Endothelial cell of umbilical vein (primary cell): ENCODE measurements around the gene ADARB2. TPM values are rescaled to one million over a fixed set of nuclear protein-coding genes. Genes with fewer than 3 reads are reported as not detected.

ENCODE experiments used
- BruUV-seq: library from RNA; stranded (reverse); fragments of 400-500 nt; replicated peaks from 2 replicates; lab custom pipeline; 2021; lab: Mats Ljungman, UMichigan
- CTCF ChIA-PET: fragments of 300-600, 350-600 bp; sonication (Branson Sonifier 250); formaldehyde crosslinking; loops from one replicate; lab custom pipeline; 2021; ENCODE audit warnings: antibody characterized with exemption, inconsistent platforms; lab: Charles Lee
- POLR2A ChIA-PET: fragments of 300-600, 350-600 bp; sonication (Branson Sonifier 250); formaldehyde crosslinking; loops from one replicate; lab custom pipeline; 2021; ENCODE audit warnings: antibody characterized with exemption, inconsistent platforms; lab: Charles Lee
- DNase-seq: peaks from one replicate; pipeline ENCODE4 v3.0.0-alpha.2; 2011; ENCODE audit warnings: low read depth, low spot score
- FAIRE-seq: peaks from 2 replicates; lab custom pipeline; 2011; peaks lifted over from hg19 to GRCh38; lab: Jason Lieb, UNC
- H2AFZ ChIP-seq: 2 replicates; pipeline ENCODE4 v1.6.0; 2012; ENCODE audit warnings: low read depth, low read length, control low read depth, inconsistent platforms
- H3K27ac ChIP-seq: 2 replicates; pipeline ENCODE4 v1.5.1; 2011; ENCODE audit warnings: low read depth, mild to moderate bottlenecking, control low read depth, low read length, moderate library complexity; ENCODE audit not compliant: insufficient read depth
- H3K27me3 ChIP-seq, 2 experiments: 2 replicates each; pipeline versions ENCODE4 v1.6.0 to v1.6.1; 2011; ENCODE audit warnings: low read length in 2 of 2, mixed read lengths in 1 of 2; ENCODE audit not compliant: control insufficient read depth in 2 of 2, insufficient read depth in 2 of 2
- H3K36me3 ChIP-seq, 2 experiments: 2 replicates in 1 of 2; 3 replicates in 1 of 2; pipeline ENCODE4 v1.5.1; 2011; ENCODE audit warnings: low read length in 2 of 2, mild to moderate bottlenecking in 1 of 2, moderate library complexity in 1 of 2; ENCODE audit not compliant: control insufficient read depth in 2 of 2, insufficient read depth in 2 of 2; ENCODE audit errors: extremely low read depth in 1 of 2
- H3K4me1 ChIP-seq: 3 replicates; pipeline ENCODE4 v1.5.1; 2011; ENCODE audit warnings: mild to moderate bottlenecking, low read length; ENCODE audit not compliant: control insufficient read depth, insufficient read depth; ENCODE audit errors: extremely low read depth
- H3K4me2 ChIP-seq: 2 replicates; pipeline ENCODE4 v1.6.1; 2011; ENCODE audit warnings: low read length, control low read depth, mixed read lengths; ENCODE audit not compliant: insufficient read depth
- H3K4me3 ChIP-seq, 3 experiments: fragments of 200-600 bp in 1 of 3; sonication (generic), shearing (Covaris generic) in 1 of 3; replicated peaks in 1 of 3; 2 replicates each; pipeline ENCODE4 v1.5.1; 2011 to 2016; ENCODE audit warnings: control low read depth in 3 of 3, low read length in 3 of 3, mild to moderate bottlenecking in 2 of 3, inconsistent platforms in 1 of 3, low read depth in 1 of 3, moderate library complexity in 1 of 3; ENCODE audit not compliant: insufficient read depth in 1 of 3
- H3K79me2 ChIP-seq: 2 replicates; pipeline ENCODE4 v1.6.0; 2012; ENCODE audit warnings: low read length, inconsistent platforms; ENCODE audit not compliant: control insufficient read depth, insufficient read depth
- H3K9ac ChIP-seq: replicated peaks from 2 replicates; pipeline ENCODE3; 2011; ENCODE audit warnings: low read length, control low read depth; ENCODE audit not compliant: insufficient read depth; ENCODE audit errors: extremely low read depth
- H3K9me1 ChIP-seq: replicated peaks from 3 replicates; pipeline ENCODE4 v1.6.0; 2011; ENCODE audit warnings: mild to moderate bottlenecking, low read length; ENCODE audit not compliant: control insufficient read depth, insufficient read depth; ENCODE audit errors: extremely low read depth
- H3K9me3 ChIP-seq: replicated peaks from 2 replicates; pipeline ENCODE4 v1.5.1; 2012; ENCODE audit warnings: low read length, inconsistent platforms; ENCODE audit not compliant: control insufficient read depth, insufficient read depth
- H4K20me1 ChIP-seq: replicated peaks from 2 replicates; pipeline ENCODE3; 2011; ENCODE audit warnings: mild to moderate bottlenecking, low read length; ENCODE audit not compliant: control insufficient read depth, insufficient read depth; ENCODE audit errors: extremely low read depth
- EZH2 ChIP-seq: IDR thresholded peaks from 2 replicates; pipeline ENCODE4 v1.6.1; 2012; ENCODE audit warnings: borderline replicate concordance, low read depth, mild to moderate bottlenecking, moderate library complexity, low read length, inconsistent platforms; ENCODE audit not compliant: severe bottlenecking
- FOS ChIP-seq: IDR thresholded peaks from 2 replicates; pipeline ENCODE4 v1.6.1; 2011; ENCODE audit warnings: mild to moderate bottlenecking, low read length, moderate library complexity, borderline replicate concordance; ENCODE audit not compliant: insufficient read depth
- GATA2 ChIP-seq: IDR thresholded peaks from 2 replicates; pipeline ENCODE4 v1.7.0; 2011; ENCODE audit warnings: low read depth, mild to moderate bottlenecking, moderate library complexity, mixed read lengths, low read length; ENCODE audit not compliant: insufficient read length, insufficient read depth
- JUN ChIP-seq: IDR thresholded peaks from 2 replicates; pipeline ENCODE4 v1.6.1; 2011; ENCODE audit warnings: borderline replicate concordance, low read depth; ENCODE audit not compliant: insufficient read length, insufficient read depth
- MYC ChIP-seq: IDR thresholded peaks from one replicate; pipeline ENCODE4 v1.6.1; 2011; ENCODE audit warnings: mild to moderate bottlenecking, low read depth, low read length
- POLR2A ChIP-seq: IDR thresholded peaks from 2 replicates; pipeline ENCODE4 v1.6.1; 2012; ENCODE audit warnings: low read depth, mild to moderate bottlenecking, control low read depth, low read length
- POLR2AphosphoS5 ChIP-seq: IDR thresholded peaks from 2 replicates; pipeline ENCODE4 v1.6.1; 2012; ENCODE audit warnings: low read depth, mild to moderate bottlenecking, control low read depth, low read length, moderate library complexity; ENCODE audit not compliant: insufficient read depth
- dilution Hi-C: fragments of 300-500 bp; cut with MboI; formaldehyde crosslinking; loops from one replicate; pipeline ENCODE4 v1.15.0; 2019; ENCODE audit warnings: low sequenced_read_pairs; ENCODE audit not compliant: extremely low pct_ligation_motif_present
- intact Hi-C: fragments of 100-400 bp; cut with micrococcal nuclease; formaldehyde crosslinking; loops from one replicate; pipeline ENCODE4 v1.10.0; 2022
- polyA plus RNA-seq, 4 experiments: library from polyadenylated mRNA; depleted of rRNA in 3 of 4; stranded (reverse) in 3 of 4; unstranded in 1 of 4; fragments of >200 nt; gene quantifications; 2 replicates each; pipeline versions ENCODE4 v1.2.1 to v1.2.3, GENCODE V29; 2011 to 2012; ENCODE audit warnings: missing spikeins in 1 of 4
- total RNA-seq: library from RNA; stranded (reverse); gene quantifications from 2 replicates; pipeline ENCODE4 v1.2.3, GENCODE V29; 2021
- TF ChIP-seq, protein P1 (sequence below): IDR thresholded peaks from 2 replicates; pipeline ENCODE4 v1.6.1; 2011; ENCODE audit not compliant: insufficient read depth, insufficient read length
- TF ChIP-seq, protein P2 (sequence below), 2 donors: IDR thresholded peaks; 1 replicate in 1 of 2; 2 replicates in 1 of 2; pipeline ENCODE4 v1.5.1; 2011; ENCODE audit warnings: low read length in 2 of 2, mild to moderate bottlenecking in 2 of 2, moderate library complexity in 2 of 2, control low read depth in 1 of 2, inconsistent platforms in 1 of 2, low read depth in 1 of 2; ENCODE audit not compliant: insufficient read depth in 1 of 2; ENCODE audit errors: extremely low read depth in 1 of 2

ADARB2 gene
- total and polyA plus RNA-seq, 2 donors (not counting 3 experiments of a cell fraction or from before 2014, with no cell fraction given): not detected

DNA sequence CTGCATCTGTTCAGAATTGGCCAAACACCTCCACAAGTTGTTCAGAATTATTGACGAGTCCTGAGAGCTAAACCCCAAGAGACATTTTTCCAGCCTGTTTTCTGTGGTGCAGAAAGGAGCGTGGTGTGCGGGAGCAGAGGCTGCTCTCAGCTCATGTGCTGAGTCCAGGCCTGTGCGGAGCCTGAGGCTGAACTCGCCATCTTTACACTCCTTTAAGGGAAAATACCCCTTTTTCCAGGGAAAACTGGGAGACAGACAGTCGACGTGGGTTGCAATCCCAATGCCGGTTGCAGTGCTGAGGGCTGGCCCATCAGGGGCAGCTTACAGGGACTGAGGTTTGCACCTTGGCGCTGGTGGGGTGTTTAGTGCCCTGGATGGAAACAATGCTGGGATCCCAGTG is 112.2 kb downstream of the ADARB2 start:
- Histone ChIP-seq H3K27ac (no peak overlapping the region), H3K9me3 (peaks cover 5% of the 10 kb centered on the region), H3K36me3 (no peaks in the 10 kb centered on the region), H3K4me3 (no peak overlapping the region), H3K9ac (no peak overlapping the region), H4K20me1 (no peaks in the 10 kb centered on the region), H3K4me1 (no peaks in the 10 kb centered on the region), H3K4me2 (no peak overlapping the region), H3K79me2 (no peaks in the 10 kb centered on the region), H2AFZ (no peak overlapping the region), H3K9me1 (no peaks in the 10 kb centered on the region), H3K27me3 (no peaks in the 10 kb centered on the region)
- ChIA-PET POLR2A (no interaction called here), CTCF (no interaction called here)
- TF ChIP-seq, protein P1, sequence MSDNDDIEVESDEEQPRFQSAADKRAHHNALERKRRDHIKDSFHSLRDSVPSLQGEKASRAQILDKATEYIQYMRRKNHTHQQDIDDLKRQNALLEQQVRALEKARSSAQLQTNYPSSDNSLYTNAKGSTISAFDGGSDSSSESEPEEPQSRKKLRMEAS: no peak
- TF ChIP-seq MYC (no peak), GATA2 (no peak), FOS (no peak)
- dilution Hi-C loops (no loop called here), intact Hi-C loops (no loop called here)
- no TSS peak for BruUV-seq
- no peak for DNase-seq
- no peak for FAIRE-seq

DNA sequence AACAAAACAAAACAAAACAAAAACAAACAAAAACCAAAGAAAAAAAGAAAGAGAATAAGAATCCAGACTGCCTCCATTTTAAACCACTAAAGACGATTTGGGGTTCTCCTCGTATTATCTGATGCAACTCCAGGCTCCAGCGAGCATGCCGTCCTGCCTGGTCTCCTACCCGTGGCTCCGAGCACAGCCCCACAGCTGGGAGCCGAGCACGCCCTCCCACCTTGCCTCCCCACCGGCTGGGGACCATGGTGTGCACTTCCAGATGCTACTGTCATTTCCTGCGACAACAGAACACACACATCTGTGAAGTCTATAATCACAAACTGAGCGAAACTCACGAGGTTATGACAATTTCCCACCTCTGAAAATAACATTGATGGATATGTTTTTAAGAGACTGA is 113.1 kb downstream of the ADARB2 start:
- dilution Hi-C loops: no loop called here
- intact Hi-C loops: no loop called here
- CTCF ChIA-PET: no interaction called here

More for the DNA sequence above, 113.1 kb downstream of the ADARB2 start:
- Histone ChIP-seq H3K4me1 (no peaks in the 10 kb centered on the region), H3K4me2 (no peak overlapping the region), H3K9me3 (peaks cover 5% of the 10 kb centered on the region), H3K79me2 (no peaks in the 10 kb centered on the region), H3K36me3 (no peaks in the 10 kb centered on the region), H2AFZ (no peak overlapping the region), H3K9ac (no peak overlapping the region), H3K4me3 (no peak overlapping the region), H3K9me1 (no peaks in the 10 kb centered on the region), H4K20me1 (no peaks in the 10 kb centered on the region), H3K27ac (no peak overlapping the region), H3K27me3 (no peaks in the 10 kb centered on the region)
- no TSS peak for BruUV-seq
- DNase-seq (no peak), FAIRE-seq (no peak)
- POLR2A ChIA-PET: no interaction called here
- TF ChIP-seq, protein P1: no peak
- TF ChIP-seq POLR2AphosphoS5 (no peak), FOS (no peak), MYC (no peak), GATA2 (no peak), EZH2 (no peak), JUN (no peak), POLR2A (no peak)
- TF ChIP-seq, protein P2, sequence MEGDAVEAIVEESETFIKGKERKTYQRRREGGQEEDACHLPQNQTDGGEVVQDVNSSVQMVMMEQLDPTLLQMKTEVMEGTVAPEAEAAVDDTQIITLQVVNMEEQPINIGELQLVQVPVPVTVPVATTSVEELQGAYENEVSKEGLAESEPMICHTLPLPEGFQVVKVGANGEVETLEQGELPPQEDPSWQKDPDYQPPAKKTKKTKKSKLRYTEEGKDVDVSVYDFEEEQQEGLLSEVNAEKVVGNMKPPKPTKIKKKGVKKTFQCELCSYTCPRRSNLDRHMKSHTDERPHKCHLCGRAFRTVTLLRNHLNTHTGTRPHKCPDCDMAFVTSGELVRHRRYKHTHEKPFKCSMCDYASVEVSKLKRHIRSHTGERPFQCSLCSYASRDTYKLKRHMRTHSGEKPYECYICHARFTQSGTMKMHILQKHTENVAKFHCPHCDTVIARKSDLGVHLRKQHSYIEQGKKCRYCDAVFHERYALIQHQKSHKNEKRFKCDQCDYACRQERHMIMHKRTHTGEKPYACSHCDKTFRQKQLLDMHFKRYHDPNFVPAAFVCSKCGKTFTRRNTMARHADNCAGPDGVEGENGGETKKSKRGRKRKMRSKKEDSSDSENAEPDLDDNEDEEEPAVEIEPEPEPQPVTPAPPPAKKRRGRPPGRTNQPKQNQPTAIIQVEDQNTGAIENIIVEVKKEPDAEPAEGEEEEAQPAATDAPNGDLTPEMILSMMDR (IDR thresholded peaks at IDR 0.05; ENCODE audit: extremely low read depth in 1 of 2, insufficient read depth in 1 of 2, low read depth in 1 of 2, low read length in 2 of 2): no peak
